Thymus (tissue), 11 donors: Measurements from ENCODE around the gene FMNL1. TPM values are rescaled to one million over a fixed set of nuclear protein-coding genes. Genes with fewer than 3 reads are reported as not detected.

Experiments used
- DNase-seq, 9 donors: peaks; one replicate each; pipeline ENCODE4 v3.0.0-alpha.2; 2013; ENCODE audit warnings: low spot score in 9 of 9, low read depth in 6 of 9, missing footprints in 1 of 9
- H3K27ac ChIP-seq, 2 donors: one replicate each; pipeline ENCODE4 v1.5.1; 2013; ENCODE audit warnings: control low read depth in 1 of 2, low read depth in 1 of 2, low read length in 1 of 2, mild to moderate bottlenecking in 1 of 2, moderate library complexity in 1 of 2
- H3K27me3 ChIP-seq, 2 donors: one replicate each; pipeline ENCODE4 v1.5.1; 2013; ENCODE audit warnings: low read length in 1 of 2; ENCODE audit not compliant: control insufficient read depth in 2 of 2, insufficient read depth in 1 of 2
- H3K36me3 ChIP-seq, 2 donors: one replicate each; pipeline ENCODE4 v1.5.1; 2013; ENCODE audit warnings: low read length in 1 of 2, mild to moderate bottlenecking in 1 of 2, moderate library complexity in 1 of 2; ENCODE audit not compliant: control insufficient read depth in 2 of 2, insufficient read depth in 2 of 2
- H3K4me1 ChIP-seq, 2 donors: one replicate each; pipeline ENCODE4 v1.5.1; 2013; ENCODE audit warnings: low read length in 2 of 2; ENCODE audit not compliant: control insufficient read depth in 2 of 2, insufficient read depth in 2 of 2
- H3K4me3 ChIP-seq, 2 donors: one replicate each; pipeline ENCODE4 v1.5.1; 2013; ENCODE audit warnings: low read length in 2 of 2, control low read depth in 1 of 2, mild to moderate bottlenecking in 1 of 2
- H3K9me3 ChIP-seq, 2 donors: one replicate each; pipeline ENCODE4 v1.5.1; 2013; ENCODE audit warnings: low read length in 1 of 2, mild to moderate bottlenecking in 1 of 2; ENCODE audit not compliant: control insufficient read depth in 2 of 2, insufficient read depth in 1 of 2
- WGBS: extraction: QIAGEN DNeasy Blood & Tissue Kit; methylation state at CpG from one replicate; pipeline ENCODE4 v1.1.7; 2013; 5-methylcytosine and 5-hydroxymethylcytosine counted together
- polyA plus RNA-seq: library from polyadenylated mRNA; stranded (reverse); fragments of 200-250 nt; gene quantifications from one replicate; pipeline ENCODE4 v1.2.3, GENCODE V29; 2013
- total RNA-seq: library from RNA; stranded (reverse); fragments of 120-200 nt; gene quantifications from one replicate; pipeline ENCODE4 v1.2.4, GENCODE V29; 2013
- donor health status: healthy.

FMNL1 gene
- total and polyA plus RNA-seq, 2 donors, result 16.7 to 79.5 TPM

DNA sequence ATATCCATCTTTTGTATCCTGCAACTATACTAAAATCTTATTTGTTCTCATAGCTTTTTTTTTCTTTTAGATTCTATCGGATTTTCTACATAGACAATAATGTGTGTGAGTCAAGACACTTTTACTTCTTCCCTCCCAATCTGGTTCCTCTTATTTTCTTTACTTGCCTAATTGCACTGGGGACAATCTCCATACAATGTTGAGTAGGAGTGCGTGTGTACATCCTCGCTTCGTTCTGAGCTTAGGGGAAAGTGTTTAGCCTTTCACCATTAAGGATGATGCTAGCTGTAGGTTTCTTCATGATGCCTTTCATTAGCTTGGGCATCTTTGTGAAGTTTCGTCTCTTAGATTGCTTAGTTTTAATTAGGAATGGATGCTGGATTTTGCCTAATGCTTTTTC is 37.3 kb downstream of the FMNL1 start:
- no peaks in the 10 kb centered on the region for H3K27me3 ChIP-seq
- H3K27ac ChIP-seq, result no peak overlapping the region
- no peak overlapping the region for H3K4me3 ChIP-seq
- H3K4me1 ChIP-seq, result peaks cover 12 to 24% of the 10 kb centered on the region in 2 donors
- peaks cover 10 to 18% of the 10 kb centered on the region in 2 donors for H3K36me3 ChIP-seq
- no peaks in the 10 kb centered on the region for H3K9me3 ChIP-seq
- WGBS, result 83% methylated on average over 5 of the region's 5 CpGs
- DNase-seq, result no peak

DNA sequence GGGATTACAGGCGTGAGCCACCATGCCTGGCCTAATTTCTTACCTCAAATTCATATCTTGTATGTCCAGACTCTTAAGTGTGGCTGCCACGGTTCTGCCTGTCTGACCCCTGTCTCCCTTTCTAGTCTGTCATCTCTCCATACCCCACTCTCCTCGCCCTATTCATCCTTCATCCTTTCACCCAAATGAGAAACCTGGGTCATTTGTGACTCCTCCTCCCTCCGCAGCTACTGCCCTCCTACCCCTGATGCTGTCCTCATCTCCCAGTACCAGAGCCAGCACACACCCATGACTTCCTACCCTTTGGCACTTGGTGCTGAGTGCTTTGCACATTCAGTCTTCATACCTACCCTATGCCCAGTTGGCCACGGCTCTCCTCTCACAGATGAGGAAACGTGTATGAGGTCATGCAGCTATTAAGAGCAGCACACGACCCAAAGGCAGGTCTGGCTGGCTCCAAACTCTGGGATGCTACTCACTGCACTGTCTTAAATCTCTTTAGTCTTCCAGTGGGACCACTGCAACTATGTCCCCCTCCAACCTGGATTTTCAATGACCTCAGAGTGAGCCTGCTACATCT is 38.6 kb downstream of the FMNL1 start:
- WGBS, result 97% methylated on average over 7 of the region's 7 CpGs
- peaks cover 23 to 30% of the 10 kb centered on the region in 2 donors for H3K36me3 ChIP-seq
- H3K9me3 ChIP-seq, result no peaks in the 10 kb centered on the region
- peaks cover 12 to 24% of the 10 kb centered on the region in 2 donors for H3K4me1 ChIP-seq
- DNase-seq, result no peak
- H3K27me3 ChIP-seq, result no peaks in the 10 kb centered on the region
- H3K27ac ChIP-seq, result no peak overlapping the region
- no peak overlapping the region for H3K4me3 ChIP-seq

DNA sequence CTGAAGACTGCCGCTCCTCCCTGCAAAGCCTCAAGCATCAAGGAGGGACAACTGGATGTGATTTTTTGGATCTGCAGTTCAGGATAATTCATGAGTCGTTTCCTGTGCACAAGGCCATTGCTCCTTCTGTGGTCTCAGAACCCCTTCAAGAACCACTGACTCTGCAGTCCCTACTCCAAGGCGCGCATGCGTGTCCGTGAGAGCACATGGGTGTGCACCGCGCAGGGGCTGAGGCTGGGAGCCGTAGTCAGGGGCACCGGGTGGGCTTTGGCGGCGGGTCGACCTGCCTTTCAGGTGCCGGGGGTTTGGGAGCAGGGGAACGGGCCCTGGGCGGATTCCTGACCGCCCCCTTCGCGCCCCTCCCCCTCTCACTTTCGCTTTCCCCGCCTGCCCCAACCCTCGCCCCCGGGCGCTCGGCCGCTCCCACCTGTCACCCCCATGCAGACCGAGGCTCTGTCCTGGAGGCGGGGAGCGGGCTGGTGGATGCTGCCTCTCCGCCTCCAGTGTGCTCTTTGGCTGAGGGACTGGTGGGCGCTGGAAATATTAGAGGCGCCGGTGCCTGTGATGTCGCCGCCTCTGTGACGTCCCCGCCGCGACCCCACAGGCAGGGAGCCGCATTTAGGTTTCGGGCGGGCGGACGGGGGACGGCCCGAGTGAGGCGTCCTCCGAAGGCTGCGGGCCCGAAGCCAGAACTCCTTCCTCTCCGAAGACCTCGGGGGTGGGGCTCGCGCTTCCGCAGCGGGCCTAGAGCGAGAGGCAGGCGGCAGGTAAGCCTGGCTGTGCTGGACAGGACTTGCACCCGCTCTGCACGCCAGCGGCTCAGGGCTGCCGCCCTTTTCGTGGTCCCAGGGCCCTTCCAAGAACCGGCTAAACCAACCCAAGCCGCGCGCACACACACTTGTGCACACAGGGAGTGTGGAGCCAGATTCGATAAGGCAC is 40.2 kb downstream of the FMNL1 start, which contains the start of gene SPATA32:
TSS of gene SPATA32 (minus strand) at position 518 of the 939 bp plus-strand sequence. CDS start at position 440, 78 bp downstream.
- WGBS, result 4% methylated on average over 68 of the region's 68 CpGs
- H3K4me1 ChIP-seq, result peaks cover 12 to 19% of the 10 kb centered on the region in 2 donors
- DNase-seq, result peak in 8 of 9 donors; percentile 32 to 79 (median 51)

DNA sequence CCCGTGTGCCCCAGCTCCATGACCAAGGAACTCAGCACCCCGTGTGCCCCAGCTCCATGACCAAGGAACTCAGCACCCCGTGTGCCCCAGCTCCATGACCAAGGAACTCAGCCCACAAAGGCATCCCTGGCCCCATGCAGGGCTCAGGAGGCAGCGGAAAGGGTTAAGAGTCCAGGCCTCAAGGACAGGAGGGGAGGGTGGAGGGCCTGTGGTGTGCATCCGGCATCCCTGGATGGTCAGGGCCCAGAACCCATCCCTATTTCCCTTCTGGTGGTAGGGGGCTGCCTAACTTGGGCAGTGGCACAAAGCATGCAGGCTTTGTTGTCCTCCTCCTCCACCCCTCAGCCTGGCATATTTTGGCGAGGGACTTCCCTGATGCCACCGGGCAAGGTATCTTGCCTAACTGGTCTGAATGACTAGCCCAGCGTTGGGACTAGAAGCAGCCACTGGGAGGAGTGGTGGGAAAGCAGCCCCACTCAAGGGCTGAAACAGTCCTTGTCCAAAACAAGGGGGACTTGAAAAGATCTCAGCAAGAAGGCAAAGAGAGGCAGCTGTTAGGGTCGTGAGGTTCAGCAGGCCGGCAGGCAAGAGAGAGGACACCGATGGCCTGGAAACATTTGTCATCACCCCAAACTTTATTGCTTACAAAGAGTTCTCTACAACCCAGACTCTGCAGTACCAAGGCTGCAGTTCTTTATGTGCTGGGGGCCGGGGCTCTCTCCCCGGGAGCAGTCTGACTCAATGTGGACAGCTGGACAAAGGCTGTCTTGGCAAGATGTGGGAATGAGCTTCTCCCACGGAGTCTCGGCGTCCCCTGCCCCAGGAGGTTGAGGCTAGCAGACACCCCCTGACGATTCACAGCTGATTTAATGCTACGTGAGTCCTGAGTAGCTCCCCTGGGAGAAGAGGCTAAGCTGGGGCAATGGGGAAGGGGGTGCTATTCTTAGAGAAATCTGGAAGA is 41.1 kb downstream of the FMNL1 start:
- Histone ChIP-seq H3K4me3 (peak overlapping the region; percentile 56 to 69), H3K9me3 (no peaks in the 10 kb centered on the region), H3K36me3 (peaks cover 34 to 50% of the 10 kb centered on the region in 2 donors), H3K27ac (no peak overlapping the region), H3K27me3 (no peaks in the 10 kb centered on the region), H3K4me1 (peaks cover 12 to 19% of the 10 kb centered on the region in 2 donors)
- 89% methylated on average over 18 of the region's 18 CpGs for WGBS
- no peak for DNase-seq

More for the DNA sequence above, 40.2 kb downstream of the FMNL1 start, which contains the start of gene SPATA32:
- Histone ChIP-seq H3K4me3 (peak within 1 kb of the TSS; percentile 56 to 69), H3K27ac (peak within 1 kb of the TSS; percentile 58 to 90), H3K27me3 (no peaks in the 10 kb centered on the region), H3K36me3 (peaks cover 26 to 43% of the 10 kb centered on the region in 2 donors), H3K9me3 (no peaks in the 10 kb centered on the region)

DNA sequence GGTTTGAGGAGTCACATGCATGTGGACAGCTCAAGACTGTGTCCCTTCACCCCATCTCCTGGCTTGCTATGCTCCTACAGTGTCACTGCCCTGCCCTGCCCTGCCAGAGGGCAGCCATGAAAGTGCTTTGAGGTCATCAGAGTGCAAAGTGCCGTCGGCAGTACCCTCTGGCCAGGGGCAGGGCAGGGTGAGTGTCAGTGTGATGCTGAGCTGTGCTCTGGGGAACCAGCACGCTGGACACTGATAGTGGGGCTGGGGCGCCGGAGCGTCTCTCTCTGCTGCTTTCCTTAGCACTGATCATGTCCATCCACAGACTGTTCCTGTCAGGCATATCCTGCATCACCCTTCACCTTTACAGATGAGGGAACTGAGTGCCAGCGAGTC is 41.8 kb downstream of the FMNL1 start:
- Histone ChIP-seq H3K4me3 (no peak overlapping the region), H3K36me3 (peaks cover 41 to 56% of the 10 kb centered on the region in 2 donors), H3K27ac (no peak overlapping the region), H3K4me1 (peaks cover 12 to 19% of the 10 kb centered on the region in 2 donors), H3K9me3 (no peaks in the 10 kb centered on the region), H3K27me3 (no peaks in the 10 kb centered on the region)
- no peak for DNase-seq
- 97% methylated on average over 7 of the region's 7 CpGs for WGBS

DNA sequence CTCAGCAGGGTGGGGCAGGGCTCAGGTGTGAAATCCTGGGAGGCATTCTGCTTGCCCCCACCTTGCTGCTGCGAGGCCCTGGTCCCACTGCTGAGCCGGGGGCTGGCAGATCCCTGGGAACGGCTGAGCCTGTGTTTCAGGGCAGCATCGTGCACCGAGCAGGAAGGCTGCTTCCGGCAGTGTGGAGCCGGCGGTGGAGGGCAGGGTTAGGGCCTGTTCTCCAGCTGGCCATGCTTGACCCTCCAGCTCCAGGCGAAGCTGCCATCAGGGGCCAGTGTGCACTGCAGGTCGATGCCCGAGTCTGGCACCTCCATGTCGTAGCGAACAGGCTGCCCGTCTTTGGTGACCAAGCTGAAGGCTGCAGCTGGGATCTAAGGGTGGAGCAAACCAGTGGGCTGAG is 42.7 kb downstream of the FMNL1 start:
- peaks cover 47 to 66% of the 10 kb centered on the region in 2 donors for H3K36me3 ChIP-seq
- no peak for DNase-seq

DNA sequence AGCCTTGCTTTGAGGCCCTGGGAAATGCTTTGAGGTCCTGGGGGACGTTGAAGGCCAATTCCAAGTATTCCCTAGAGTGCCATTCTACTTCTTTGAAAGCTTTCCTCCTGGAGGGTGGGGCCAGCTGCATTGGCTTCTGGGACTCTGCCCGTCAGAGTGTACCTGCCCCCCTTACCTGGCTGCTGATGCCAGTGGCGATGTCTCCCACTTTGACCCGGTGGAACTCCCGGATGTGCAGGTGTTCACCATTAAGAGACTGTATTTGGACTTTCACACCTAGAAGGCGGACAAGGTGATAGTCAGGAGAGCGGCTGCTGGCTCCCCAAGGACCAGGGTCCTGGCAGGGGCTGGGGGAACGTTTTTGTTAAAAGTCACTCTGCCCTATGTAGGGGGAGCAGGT is 43.3 kb downstream of the FMNL1 start:
- no peak overlapping the region for H3K4me3 ChIP-seq
- H3K9me3 ChIP-seq, result no peaks in the 10 kb centered on the region
- H3K27me3 ChIP-seq, result no peaks in the 10 kb centered on the region
- peaks cover 53 to 71% of the 10 kb centered on the region in 2 donors for H3K36me3 ChIP-seq
- peaks cover 12 to 19% of the 10 kb centered on the region in 2 donors for H3K4me1 ChIP-seq
- 97% methylated on average over 8 of the region's 8 CpGs for WGBS
- no peak for DNase-seq
- no peak overlapping the region for H3K27ac ChIP-seq

More for the DNA sequence above, 42.7 kb downstream of the FMNL1 start:
- Histone ChIP-seq H3K4me1 (peaks cover 12 to 19% of the 10 kb centered on the region in 2 donors), H3K4me3 (no peak overlapping the region), H3K27ac (no peak overlapping the region), H3K27me3 (no peaks in the 10 kb centered on the region), H3K9me3 (no peaks in the 10 kb centered on the region)
- 97% methylated on average over 14 of the region's 14 CpGs for WGBS

DNA sequence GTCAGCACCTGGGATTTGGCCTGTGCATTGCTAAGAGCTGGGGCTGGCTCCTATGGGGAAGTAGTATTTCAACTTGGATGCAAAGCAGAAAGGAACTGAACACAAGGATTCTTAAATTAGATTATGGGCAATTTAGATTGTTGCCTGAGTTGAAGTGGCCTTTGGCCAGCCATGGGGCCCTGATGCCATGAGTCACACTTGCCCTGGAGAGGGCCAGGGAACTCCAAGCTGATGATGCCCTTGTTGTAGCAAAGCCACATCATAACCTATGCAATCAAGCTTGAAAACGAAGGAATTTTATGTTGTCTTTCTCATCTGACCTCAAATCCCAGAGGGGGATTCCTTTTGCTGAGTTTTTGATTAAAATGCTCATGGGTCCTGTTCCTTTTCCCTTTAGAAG is 44.1 kb downstream of the FMNL1 start:
- no peaks in the 10 kb centered on the region for H3K27me3 ChIP-seq
- no peaks in the 10 kb centered on the region for H3K9me3 ChIP-seq
- no peak for DNase-seq
- H3K4me1 ChIP-seq, result peaks cover 12 to 19% of the 10 kb centered on the region in 2 donors
- 91% methylated on average over 1 of the region's 1 CpG for WGBS
- no peak overlapping the region for H3K4me3 ChIP-seq
- H3K27ac ChIP-seq, result no peak overlapping the region
- H3K36me3 ChIP-seq, result peaks cover 61 to 80% of the 10 kb centered on the region in 2 donors
